OCI-LY7 (cell line): ENCODE results near the gene GAGE12E.
"Not testable (repeated sequence)": the region's sequence is repeated elsewhere in the genome, so short reads cannot be mapped to it uniquely, and the experiment has no call there.

ENCODE experiments used
- CTCF ChIP-seq: fragments of 200-600 bp; sonication (generic); conservative IDR thresholded peaks from 2 replicates; pipeline ENCODE4 v1.5.1; 2014; ENCODE audit warnings: mild to moderate bottlenecking, antibody characterized with exemption, low read length, moderate library complexity, mixed read lengths
- EZH2phosphoT487 ChIP-seq: fragments of 200-600 bp; sonication (generic); IDR thresholded peaks from 2 replicates; pipeline ENCODE4 v1.6.1; 2018; ENCODE audit warnings: low read depth, borderline replicate concordance, mild to moderate bottlenecking, mixed run types, antibody characterized with exemption, low read length, moderate library complexity, mixed read lengths

- not testable (repeated sequence) for TF ChIP-seq CTCF, EZH2phosphoT487
Measured at GRCh38 chrX:49550989-49551388, at the start of gene GAGE12E.
